ENCODE data around the gene TSGA10.

Gene TSGA10

DNA sequence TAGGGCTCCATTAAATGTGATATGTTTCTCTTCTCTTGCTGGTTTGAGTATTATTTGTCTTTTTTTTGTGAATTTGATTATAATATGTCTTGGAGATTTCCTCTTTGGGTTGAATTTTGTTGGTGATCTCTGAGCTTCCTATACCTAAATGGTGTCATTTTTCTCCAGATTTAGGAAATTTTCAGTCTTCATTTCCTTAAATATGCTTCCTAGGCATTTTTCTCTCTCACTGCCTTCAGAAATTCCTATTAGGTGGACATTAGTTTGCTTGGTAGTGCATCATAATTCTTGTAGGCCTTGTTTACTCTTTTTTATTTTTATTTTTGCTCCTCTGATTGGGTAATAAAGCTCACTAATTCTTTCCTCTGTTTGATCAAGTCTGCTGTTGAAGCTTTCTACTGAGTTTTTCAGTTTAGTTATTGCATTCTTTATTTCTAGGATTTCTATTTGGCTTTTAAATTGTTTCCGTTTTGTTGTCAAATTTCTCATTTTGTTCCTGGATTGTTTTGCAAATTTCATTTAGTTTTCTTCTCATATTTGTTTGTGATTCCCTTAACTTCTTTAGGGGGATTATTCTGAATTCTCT lies 182.1 kb downstream of the TSGA10 start:
- H3K27ac ChIP-seq = no peak overlapping the region
- H3K4me3 ChIP-seq = no peak overlapping the region

DNA sequence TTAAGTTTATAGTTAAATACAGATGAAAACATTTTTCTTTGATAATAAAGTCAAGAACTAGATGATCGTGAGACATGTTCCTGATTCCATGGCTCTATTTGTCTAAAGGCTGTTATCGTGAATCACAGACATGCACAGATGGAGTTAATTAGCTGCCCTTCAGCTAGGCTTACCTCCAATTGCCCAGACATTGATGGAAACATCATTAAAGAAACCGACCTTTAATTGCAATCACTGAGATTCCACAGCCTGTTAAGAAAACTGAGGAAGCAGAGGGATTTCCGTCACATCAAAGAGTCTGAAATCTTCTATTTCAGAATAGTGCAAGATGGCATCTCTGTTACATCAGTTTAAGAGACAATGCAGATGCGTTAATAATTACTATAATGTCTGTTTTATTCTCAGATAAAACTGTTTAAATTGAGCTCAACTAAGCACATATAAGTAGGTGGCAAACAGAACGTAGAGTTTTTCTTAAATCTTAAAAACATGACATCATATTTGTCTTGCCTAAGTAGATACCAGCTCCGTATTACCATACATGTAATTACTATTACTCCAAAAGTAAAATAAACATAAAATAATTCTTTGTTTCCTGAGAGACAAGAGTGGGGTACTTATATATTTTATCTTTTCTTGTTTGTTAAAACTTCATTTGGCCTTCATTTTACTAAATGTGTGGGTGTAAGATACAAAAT lies 194.8 kb downstream of the TSGA10 start:
- H3K4me3 ChIP-seq = no peak overlapping the region

DNA sequence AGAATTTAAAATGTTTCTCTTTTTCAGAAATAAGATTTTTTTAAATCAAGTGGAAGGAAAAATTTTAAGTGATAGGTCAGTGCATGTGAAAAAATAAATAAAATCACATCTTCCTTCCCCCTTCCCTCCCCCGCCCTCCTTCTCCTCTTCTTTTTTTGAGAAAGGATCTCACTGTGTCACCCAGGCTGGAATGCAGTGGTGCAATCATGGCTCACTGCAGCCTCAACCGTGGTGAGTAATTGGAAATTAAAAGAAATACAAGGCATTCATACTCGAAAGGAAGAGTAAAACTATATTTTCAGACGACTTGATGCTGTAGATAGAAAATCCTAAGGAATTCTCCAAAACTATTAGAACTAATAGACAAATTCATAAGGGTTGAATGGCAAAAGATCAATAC lies 201.8 kb downstream of the TSGA10 start:
- Histone ChIP-seq H3K27ac (no peak overlapping the region), H3K4me3 (no peak overlapping the region)

More for the DNA sequence above, 194.8 kb downstream of the TSGA10 start:
- no peak overlapping the region for H3K27ac ChIP-seq

DNA sequence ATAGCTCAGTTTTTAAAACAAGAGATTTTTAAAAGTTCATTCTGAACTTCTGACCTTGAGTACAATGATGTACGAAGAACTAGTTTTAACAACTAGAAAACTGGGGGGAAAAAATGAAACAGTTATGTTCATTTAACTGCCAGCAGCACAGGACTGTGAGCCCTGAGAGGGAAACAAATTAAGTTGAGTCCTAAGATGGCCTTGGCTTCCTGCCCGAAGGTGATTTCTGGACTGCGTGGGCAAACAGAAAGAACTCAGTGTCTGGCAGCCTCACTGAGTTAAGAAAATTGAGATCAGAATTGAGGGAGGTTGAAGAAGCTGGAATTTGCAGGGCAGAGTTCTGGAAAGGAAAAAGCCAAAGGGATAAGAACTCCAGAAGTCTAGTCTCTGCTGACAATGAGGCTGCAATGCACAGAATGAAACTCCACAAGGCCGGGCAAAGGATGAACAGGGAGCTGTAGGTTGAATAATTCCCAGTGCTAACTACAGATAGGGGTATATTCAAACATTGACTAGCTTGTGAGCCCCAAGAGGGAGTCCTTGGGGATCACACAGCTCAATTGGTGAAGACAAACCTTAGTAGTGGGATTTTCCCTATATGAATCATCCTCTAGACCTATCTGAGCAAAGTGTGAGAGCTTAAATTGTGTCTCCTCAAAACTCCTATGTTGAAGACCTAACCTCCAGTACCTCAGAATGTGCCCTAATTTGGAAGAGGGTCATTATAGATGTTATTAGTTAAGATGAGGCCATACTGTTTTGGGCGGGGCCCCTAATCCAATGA lies 205.6 kb downstream of the TSGA10 start:
- H3K27ac ChIP-seq = no peak overlapping the region
- H3K4me3 ChIP-seq = no peak overlapping the region

- no peak overlapping the region for H3K4me3 ChIP-seq
- H3K27ac ChIP-seq = no peak overlapping the region
These were observed 207.2 kb downstream of the TSGA10 start for GRCh38 chr2:98947554-98947953.

Data from skin epidermis (tissue), 12 donors.